DMS153 treated with DMSO at 0.1 percent for 48 hours (cell line): ENCODE data around the gene SLC25A48.

Experiments
- DNase-seq: peaks from one replicate; lab custom pipeline; 2025; ENCODE audit not compliant: unreplicated experiment; lab: John Stamatoyannopoulos, UW

The SLC25A48 gene

GRCh38 chr5:135834639-135835529, at the start of gene SLC25A48:
Gene SLC25A48 (plus strand): TSS chr5:135834663. CDS start chr5:135834848, 185 bp downstream.
- DNase-seq, result no peak

- no peak for DNase-seq
Observed at GRCh38 chr5:135800656-135801055, 33.8 kb upstream of the SLC25A48 start.

GRCh38 chr5:135810188-135810943, 24.1 kb upstream of the SLC25A48 start:
- DNase-seq, result no peak

GRCh38 chr5:135811007-135811406, 23.5 kb upstream of the SLC25A48 start:
- DNase-seq, result no peak

- DNase-seq, result no peak
Observed at GRCh38 chr5:135813758-135814157, 20.7 kb upstream of the SLC25A48 start.

- no peak for DNase-seq
Observed at GRCh38 chr5:135814316-135814715, 20.1 kb upstream of the SLC25A48 start.

GRCh38 chr5:135814812-135815211, 19.7 kb upstream of the SLC25A48 start:
- DNase-seq, result no peak

- no peak for DNase-seq
Observed at GRCh38 chr5:135821061-135821801, 13.2 kb upstream of the SLC25A48 start.

- peak; percentile 12 for DNase-seq
Observed at GRCh38 chr5:135821802-135822201, 12.7 kb upstream of the SLC25A48 start.

- no peak for DNase-seq
Observed at GRCh38 chr5:135822286-135822685, 12.2 kb upstream of the SLC25A48 start.

- DNase-seq, result no peak
Observed at GRCh38 chr5:135822959-135823358, 11.5 kb upstream of the SLC25A48 start.

- DNase-seq, result no peak
Observed at GRCh38 chr5:135823881-135824280, 10.6 kb upstream of the SLC25A48 start.

GRCh38 chr5:135824541-135825041, 9.9 kb upstream of the SLC25A48 start:
- no peak for DNase-seq

- no peak for DNase-seq
Observed at GRCh38 chr5:135825373-135826220, 8.9 kb upstream of the SLC25A48 start.

GRCh38 chr5:135826221-135826525, 8.3 kb upstream of the SLC25A48 start:
- no peak for DNase-seq

GRCh38 chr5:135826994-135827671, 7.3 kb upstream of the SLC25A48 start:
- DNase-seq, result no peak

- no peak for DNase-seq
Observed at GRCh38 chr5:135827965-135828781, 6.3 kb upstream of the SLC25A48 start.

- DNase-seq, result no peak
Observed at GRCh38 chr5:135828782-135829127, 5.7 kb upstream of the SLC25A48 start.

- DNase-seq, result no peak
Observed at GRCh38 chr5:135829179-135829578, 5.3 kb upstream of the SLC25A48 start.
